ENCODE results near the gene KRT71.

KRT71 gene

DNA sequence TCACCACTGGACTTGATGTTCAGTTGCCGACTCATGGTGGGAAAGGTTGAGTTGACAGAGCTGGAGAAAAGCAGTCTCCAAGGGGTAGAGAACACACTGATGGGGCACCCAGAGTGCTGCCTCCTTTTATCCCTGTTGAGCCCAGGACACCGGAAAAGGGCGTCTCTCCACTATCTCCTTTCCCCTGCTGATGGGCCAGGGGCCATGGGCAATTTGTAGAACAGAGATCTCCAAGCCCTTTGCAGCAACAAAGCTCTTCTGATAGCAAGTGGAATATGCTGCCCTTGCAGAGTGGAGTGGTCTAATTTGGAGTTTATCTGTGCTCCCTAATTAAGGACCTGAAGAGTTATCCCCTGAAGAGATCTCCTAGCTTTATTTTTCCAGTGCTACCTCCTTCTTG lies 20.8 kb upstream of the KRT71 start, which contains the start of gene KRT74:
Gene KRT74 (minus strand): TSS at position 101 of the 400 bp plus-strand sequence. CDS start 66 bp downstream, at position 35.
- DNase-seq = no peak

DNA sequence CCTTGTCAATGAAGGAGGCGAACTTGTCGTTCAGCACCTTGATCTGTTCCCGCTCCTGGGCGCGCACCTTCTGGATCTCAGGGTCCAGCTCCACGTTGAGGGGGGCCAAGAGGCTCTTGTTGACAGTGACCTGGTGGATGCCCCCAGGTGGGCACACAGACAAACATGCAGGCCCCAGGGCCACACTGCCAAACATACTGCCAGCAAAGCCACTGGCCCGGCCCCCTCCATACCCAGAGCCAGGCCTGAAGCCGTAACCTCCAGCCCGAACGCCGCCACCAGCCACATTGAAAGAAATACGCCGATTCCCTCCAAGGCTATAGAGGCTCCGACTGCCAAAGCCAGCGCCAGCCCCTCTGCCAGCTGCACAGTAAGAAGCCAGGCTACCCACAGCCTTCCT lies 20.4 kb upstream of the KRT71 start:
- DNase-seq = no peak

DNA sequence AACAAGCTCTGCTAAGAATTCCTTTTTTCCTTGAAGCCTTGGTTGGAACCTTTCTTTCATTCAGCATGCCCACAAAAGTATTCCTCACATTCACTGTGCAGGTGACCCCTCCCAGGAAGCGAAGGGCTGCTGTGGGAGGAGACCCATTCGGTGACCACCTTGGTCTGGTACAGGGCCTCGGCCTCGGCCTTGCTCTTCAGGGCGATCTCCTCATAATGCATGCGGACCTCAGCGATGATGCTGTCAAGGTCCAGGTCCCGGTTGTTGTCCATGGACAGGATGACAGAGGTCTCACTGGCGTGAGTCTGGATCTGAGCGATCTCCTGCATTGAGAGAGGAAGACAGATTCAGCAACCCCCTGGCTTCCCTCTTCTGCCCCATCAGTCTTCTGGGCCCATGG lies 17.6 kb upstream of the KRT71 start:
- no peak for DNase-seq

- no peak for DNase-seq
These were observed 15.2 kb upstream of the KRT71 start for GRCh38 chr12:52568111-52568510.

DNA sequence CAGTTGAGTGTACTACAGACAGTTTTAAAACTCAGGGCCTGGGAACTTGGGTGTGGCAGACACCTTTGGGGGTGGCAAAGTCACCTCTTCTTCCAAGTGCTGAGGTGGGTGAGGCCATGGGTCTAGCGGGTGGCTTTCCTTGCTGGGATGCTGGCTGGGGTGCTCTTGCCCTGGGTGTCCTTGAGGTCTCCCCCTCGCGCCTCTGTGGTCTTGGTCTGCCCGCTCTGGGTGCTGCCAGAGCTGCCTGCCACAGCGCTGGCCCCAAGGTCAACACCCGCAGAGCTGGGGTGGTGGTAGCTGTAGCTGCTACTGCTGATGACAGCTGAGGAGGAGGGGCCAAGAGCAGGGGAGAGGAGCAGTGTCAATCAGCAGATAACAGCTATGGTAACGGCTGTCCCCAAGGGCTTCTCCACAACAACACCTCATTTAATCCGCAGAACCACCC lies 13.9 kb upstream of the KRT71 start:
- no peak for DNase-seq

DNA sequence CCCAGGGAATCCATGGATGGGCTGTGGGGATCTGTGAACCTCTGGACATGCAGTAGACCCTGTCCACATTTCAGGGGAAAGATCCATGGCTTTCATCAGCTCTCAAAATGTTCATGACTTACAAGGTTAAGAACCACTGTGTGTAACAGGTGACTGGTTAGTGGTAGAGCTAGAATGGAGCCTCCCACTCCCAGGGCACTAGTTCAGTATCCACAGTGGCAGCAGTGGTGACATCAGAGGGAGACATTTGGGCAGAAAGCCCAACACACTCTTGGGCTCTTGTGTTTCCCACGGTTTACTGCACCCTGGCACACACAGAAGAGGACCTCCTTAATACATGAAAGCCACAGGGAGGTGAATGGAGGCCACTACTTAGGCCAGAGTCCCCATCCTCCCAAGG lies 11.6 kb upstream of the KRT71 start:
- no peak for DNase-seq

DNA sequence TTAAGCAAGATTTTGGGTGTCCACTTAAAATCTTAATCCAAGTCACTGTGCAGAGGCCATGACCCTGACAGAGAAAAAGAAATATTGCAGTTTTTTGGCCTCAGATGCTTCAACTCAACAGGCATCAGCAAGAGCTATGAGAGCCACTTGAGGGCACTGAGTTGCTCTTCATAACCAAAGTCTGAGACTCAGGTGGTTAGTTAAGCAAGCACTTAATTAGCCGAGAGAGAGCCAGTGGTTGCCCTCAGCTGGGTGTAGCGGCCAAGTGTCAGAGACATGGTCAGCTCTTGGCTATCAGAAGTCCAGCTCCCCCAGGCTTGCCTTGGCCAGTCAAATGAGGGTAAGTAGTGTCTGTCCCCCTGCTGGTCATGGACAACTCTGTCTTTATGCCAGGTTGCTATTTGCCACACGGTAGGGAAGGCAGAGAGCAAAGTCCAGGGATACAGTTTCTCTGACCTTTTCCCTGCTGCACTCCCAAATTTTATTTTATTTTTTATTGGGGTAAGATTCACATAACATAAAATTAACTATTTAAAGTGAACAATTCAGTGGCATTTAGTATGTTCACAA lies 9.0 kb upstream of the KRT71 start:
- no peak for DNase-seq

GRCh38 chr12:52559979-52560378 lies 7.0 kb upstream of the KRT71 start:
- no peak for DNase-seq

- DNase-seq = no peak
These were observed 6.0 kb upstream of the KRT71 start for GRCh38 chr12:52558781-52559445.

- DNase-seq = no peak
These were observed 4.5 kb upstream of the KRT71 start for GRCh38 chr12:52557476-52557875.

- DNase-seq = no peak
These were observed 2.6 kb upstream of the KRT71 start for GRCh38 chr12:52555577-52555976.

DNA sequence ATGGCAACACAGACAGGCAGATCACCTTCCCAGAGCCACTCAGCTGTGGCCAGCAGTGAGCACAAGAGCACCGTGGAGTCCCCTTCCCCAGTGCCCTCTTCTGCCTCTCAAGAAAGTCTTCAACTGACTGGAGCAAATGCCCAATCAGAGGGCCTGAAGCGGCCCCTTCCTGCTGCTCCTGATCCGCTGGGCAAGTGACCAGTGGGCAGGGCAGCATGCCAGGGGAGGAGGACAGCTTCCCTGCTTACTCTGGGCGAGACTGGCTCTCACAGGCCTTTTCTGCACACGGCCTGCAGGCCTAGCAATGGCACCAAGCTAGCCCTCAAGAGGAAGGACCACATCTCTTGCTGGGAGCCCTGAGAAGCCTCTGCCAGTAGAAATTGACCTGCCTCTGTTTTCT lies 890 bp downstream of the KRT71 start:
- no peak for DNase-seq

GRCh38 chr12:52551216-52551865 lies 1.6 kb downstream of the KRT71 start:
- DNase-seq = no peak

GRCh38 chr12:52546126-52546525 lies 6.8 kb downstream of the KRT71 start:
- DNase-seq = no peak

DNA sequence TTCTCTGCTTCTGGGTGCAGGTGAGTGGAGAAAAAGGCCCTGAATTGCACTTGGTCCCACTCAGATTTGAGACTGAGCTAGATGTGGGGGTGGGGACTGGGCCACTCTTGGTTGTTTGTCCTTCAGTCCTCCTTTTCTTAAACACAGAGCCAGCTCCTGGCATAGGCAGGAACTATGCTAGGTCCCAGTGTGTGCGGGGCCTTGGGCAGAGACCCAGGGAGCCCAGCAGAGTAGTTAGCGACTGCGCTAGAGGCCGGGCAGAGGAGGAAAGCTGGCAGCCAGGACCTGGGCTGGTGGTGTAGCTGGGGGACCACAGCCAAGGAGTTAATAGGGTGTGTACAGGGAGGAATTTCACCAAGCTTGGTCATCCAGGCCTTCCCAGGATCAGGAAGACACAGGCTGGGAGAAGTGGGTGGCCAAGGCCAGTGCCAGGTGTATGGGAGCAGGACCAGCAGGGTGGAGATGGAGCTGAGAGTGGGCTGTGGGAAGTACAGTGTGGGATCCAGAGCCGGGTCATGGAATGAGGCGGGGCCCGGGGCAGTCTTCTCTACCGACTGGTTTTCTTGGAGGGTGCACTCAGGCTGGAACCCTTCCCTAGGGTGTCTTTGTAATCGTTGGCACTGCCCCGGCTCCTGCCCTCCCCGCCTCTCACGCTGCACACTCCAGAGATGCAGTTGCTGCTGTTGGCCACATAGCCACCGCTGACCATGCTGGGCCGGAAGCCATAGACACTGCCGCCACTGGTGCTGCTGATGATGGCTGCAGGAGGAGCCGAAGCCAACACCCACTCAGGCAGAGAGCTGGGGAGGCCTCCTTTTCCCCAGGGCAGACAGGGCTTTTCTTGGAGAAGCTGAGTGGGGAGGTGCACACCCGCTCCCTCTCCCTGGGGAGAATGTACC lies 8.7 kb downstream of the KRT71 start:
- DNase-seq = no peak

DNA sequence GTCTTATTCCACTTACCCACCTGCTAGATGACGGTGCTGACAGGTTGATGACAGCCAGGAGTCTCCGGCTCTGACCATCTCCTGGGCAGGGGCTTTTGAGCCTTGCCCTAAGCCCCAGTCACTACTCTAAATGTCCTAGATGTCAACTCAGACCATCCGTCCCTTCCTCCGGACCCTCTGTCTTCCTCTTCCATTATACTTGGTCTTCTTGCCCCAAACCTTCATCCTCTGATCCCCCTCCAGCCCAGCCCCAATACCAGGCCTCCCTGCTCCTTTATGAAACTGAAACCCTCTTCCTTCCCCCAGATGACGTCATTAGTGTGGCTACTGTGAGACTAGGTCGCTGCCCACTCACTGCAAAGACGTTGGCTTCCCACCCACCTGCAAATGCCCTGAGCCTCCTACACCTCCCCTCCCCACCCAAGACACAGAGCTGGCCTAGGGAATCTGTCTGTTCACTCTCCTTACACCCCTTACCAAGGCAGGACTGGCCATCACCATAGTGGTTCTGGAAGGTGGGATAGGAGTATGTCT lies 10.1 kb downstream of the KRT71 start:
- DNase-seq = peak in 1 of 5 donors; percentile 2

GRCh38 chr12:52542157-52542556 lies 10.8 kb downstream of the KRT71 start:
- no peak for DNase-seq

DNA sequence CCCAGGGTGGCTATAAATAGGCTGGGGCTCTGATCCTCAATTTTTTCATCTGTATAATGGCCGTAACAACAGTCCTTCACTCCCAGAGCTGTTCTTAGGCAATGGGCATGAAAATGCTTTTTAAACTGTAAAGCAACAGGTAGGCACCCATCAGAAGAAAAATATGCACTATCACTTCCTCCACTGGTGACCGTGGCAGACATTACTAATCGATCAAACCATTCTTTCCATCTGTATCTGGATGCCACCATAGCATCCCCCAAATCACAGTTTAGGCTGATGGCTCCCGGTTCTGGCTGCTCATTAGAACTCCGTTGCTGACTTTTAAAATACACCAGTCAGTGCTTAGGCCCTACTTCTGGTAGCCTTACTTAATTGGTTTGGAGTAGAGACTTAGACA lies 11.2 kb downstream of the KRT71 start:
- no peak for DNase-seq

- DNase-seq = no peak
These were observed 12.4 kb downstream of the KRT71 start for GRCh38 chr12:52540531-52540930.

- no peak for DNase-seq
These were observed 13.1 kb downstream of the KRT71 start for GRCh38 chr12:52539821-52540173.

GRCh38 chr12:52539083-52539820 lies 13.7 kb downstream of the KRT71 start:
- no peak for DNase-seq

DNA sequence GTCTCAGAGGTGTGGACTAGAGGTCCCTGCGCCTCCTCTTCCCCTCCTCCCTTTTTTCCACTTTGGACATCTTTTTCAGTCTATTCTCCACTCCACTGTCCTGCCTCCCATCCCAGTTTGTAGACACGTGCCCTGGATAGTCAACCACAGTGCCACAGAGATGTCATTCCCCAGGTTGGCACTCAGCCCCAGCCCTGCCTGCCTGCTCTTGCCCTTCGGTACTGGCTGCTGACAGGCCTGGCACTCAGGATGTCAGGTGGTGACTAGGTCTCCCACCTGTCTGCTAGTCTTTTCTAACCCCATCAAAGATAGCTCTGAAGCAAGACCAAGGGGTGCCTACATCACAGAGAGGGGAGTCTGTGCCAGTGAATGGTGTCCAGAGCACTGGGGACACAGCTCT lies 15.8 kb downstream of the KRT71 start:
- DNase-seq = no peak
